ENCODE measurements around the gene CXCL6.

CXCL6 gene

GRCh38 chr4:73822812-73823504 is 13.5 kb upstream of the CXCL6 start:
- no peak overlapping the region for H3K27ac ChIP-seq
- TF ChIP-seq ZFX (IDR thresholded peaks at IDR 0.05; ENCODE audit: borderline replicate concordance), result no peak
- no peak for TF ChIP-seq CTCF (IDR thresholded peaks at IDR 0.05)

GRCh38 chr4:73823760-73824159 is 12.7 kb upstream of the CXCL6 start:
- H3K27ac ChIP-seq, result no peak overlapping the region
- no peak for TF ChIP-seq CTCF (IDR thresholded peaks at IDR 0.05)
- TF ChIP-seq ZFX (IDR thresholded peaks at IDR 0.05; ENCODE audit: borderline replicate concordance), result no peak

- no peak for TF ChIP-seq CTCF (IDR thresholded peaks at IDR 0.05)
- no peak for TF ChIP-seq ZFX (IDR thresholded peaks at IDR 0.05; ENCODE audit: borderline replicate concordance)
- no peak overlapping the region for H3K27ac ChIP-seq
Measured at GRCh38 chr4:73828956-73829355, 7.5 kb upstream of the CXCL6 start.

GRCh38 chr4:73831569-73831968 is 4.9 kb upstream of the CXCL6 start:
- TF ChIP-seq ZFX (IDR thresholded peaks at IDR 0.05; ENCODE audit: borderline replicate concordance) (no peak), CTCF (IDR thresholded peaks at IDR 0.05) (no peak)
- H3K27ac ChIP-seq, result no peak overlapping the region

- TF ChIP-seq ZFX (IDR thresholded peaks at IDR 0.05; ENCODE audit: borderline replicate concordance) (no peak), CTCF (IDR thresholded peaks at IDR 0.05) (no peak)
- no peak overlapping the region for H3K27ac ChIP-seq
Measured at GRCh38 chr4:73832651-73833237, 3.7 kb upstream of the CXCL6 start.

- TF ChIP-seq CTCF (IDR thresholded peaks at IDR 0.05) (no peak), ZFX (IDR thresholded peaks at IDR 0.05; ENCODE audit: borderline replicate concordance) (no peak)
- H3K27ac ChIP-seq, result no peak overlapping the region
Measured at GRCh38 chr4:73839071-73839470, 2.6 kb downstream of the CXCL6 start.

GRCh38 chr4:73839715-73840114 is 3.2 kb downstream of the CXCL6 start:
- no peak for TF ChIP-seq ZFX (IDR thresholded peaks at IDR 0.05; ENCODE audit: borderline replicate concordance)
- no peak for TF ChIP-seq CTCF (IDR thresholded peaks at IDR 0.05)
- H3K27ac ChIP-seq, result no peak overlapping the region

Measured in 22Rv1 (cell line).